Activated CD4-positive, alpha-beta T cell treated with anti-CD3 and anti-CD28 coated beads, Interleukin-2, amount 50 U/mL, for 16 hours (primary cell): ENCODE data around the gene SLC41A2.

ENCODE experiments used
- DNase-seq: peaks from one replicate; pipeline ENCODE4 v3.0.0-alpha.2; 2020

SLC41A2 gene

GRCh38 chr12:104928036-104928745, 29.9 kb downstream of the SLC41A2 start:
- DNase-seq, result no peak

- no peak for DNase-seq
These were observed 32.6 kb downstream of the SLC41A2 start for GRCh38 chr12:104925501-104925900.

- no peak for DNase-seq
These were observed 36.8 kb downstream of the SLC41A2 start for GRCh38 chr12:104921340-104921739.

GRCh38 chr12:104911942-104912341, 46.1 kb downstream of the SLC41A2 start:
- no peak for DNase-seq

- no peak for DNase-seq
These were observed 47.8 kb downstream of the SLC41A2 start for GRCh38 chr12:104910196-104910840.

GRCh38 chr12:104909761-104910160, 48.3 kb downstream of the SLC41A2 start:
- DNase-seq, result no peak
